IMR-90 (cell line): ENCODE results near the gene RGS10. TPM values are rescaled to one million over a fixed set of nuclear protein-coding genes. Genes with fewer than 3 reads are reported as not detected.

Source experiments
- ATAC-seq: fragments of 200-7000 bp; cut with Tn5 transposase; 2 replicates; pipeline ENCODE4 v1.9.1; 2020; ENCODE audit warnings: low read depth, mild to moderate bottlenecking, moderate library complexity
- BruUV-seq: library from RNA; stranded (reverse); fragments of 400-500 nt; replicated peaks from 2 replicates; lab custom pipeline; 2021; lab: Mats Ljungman, UMichigan
- CTCF ChIA-PET: fragments of 300-600 bp; formaldehyde crosslinking; extraction: SDS; loops from one replicate; lab custom pipeline; 2021; ENCODE audit warnings: antibody characterized with exemption; lab: Yijun Ruan, JAX
- POLR2A ChIA-PET: fragments of 300-600 bp; sonication (Branson Sonifier 250); formaldehyde crosslinking; loops from one replicate; lab custom pipeline; 2022; ENCODE audit warnings: antibody characterized with exemption; ENCODE audit not compliant: unreplicated experiment; lab: Charles Lee
- DNase-seq: peaks from one replicate; pipeline ENCODE4 v3.0.0; 2013
- H2AFZ ChIP-seq: replicated peaks from 2 replicates; pipeline ENCODE3; 2013; ENCODE audit warnings: low read length, mild to moderate bottlenecking; ENCODE audit not compliant: poor library complexity
- H2AK5ac ChIP-seq: 2 replicates; pipeline ENCODE4 v1.6.1; 2013; ENCODE audit warnings: low read depth, low read length, inconsistent platforms
- H2AK9ac ChIP-seq: replicated peaks from 2 replicates; pipeline ENCODE3; 2013; ENCODE audit warnings: mild to moderate bottlenecking, low read depth, low read length, moderate library complexity; ENCODE audit not compliant: poor library complexity
- H2BK120ac ChIP-seq: 2 replicates; pipeline ENCODE4 v1.6.1; 2013; ENCODE audit warnings: low read depth, low read length, inconsistent platforms
- H2BK15ac ChIP-seq: 3 replicates; pipeline ENCODE4 v1.6.1; 2013; ENCODE audit warnings: low read depth, low read length, inconsistent platforms
- H2BK20ac ChIP-seq: 2 replicates; pipeline ENCODE4 v1.6.1; 2013; ENCODE audit warnings: low read depth, mild to moderate bottlenecking, inconsistent platforms, low read length, moderate library complexity
- H2BK5ac ChIP-seq: 2 replicates; pipeline ENCODE4 v1.6.1; 2013; ENCODE audit warnings: mild to moderate bottlenecking, low read depth, low read length, inconsistent platforms; ENCODE audit not compliant: poor library complexity, severe bottlenecking
- H3K14ac ChIP-seq: replicated peaks from 2 replicates; pipeline ENCODE4 v1.6.1; 2013; ENCODE audit warnings: low read depth, low read length, inconsistent platforms
- H3K18ac ChIP-seq: 2 replicates; pipeline ENCODE4 v1.6.1; 2013; ENCODE audit warnings: low read depth, low read length, control low read depth
- H3K23ac ChIP-seq: 2 replicates; pipeline ENCODE4 v1.6.1; 2013; ENCODE audit warnings: low read depth, low read length, inconsistent platforms
- H3K27ac ChIP-seq: 2 replicates; pipeline ENCODE4 v1.5.1; 2013; ENCODE audit warnings: mild to moderate bottlenecking, control low read depth, low read length; ENCODE audit not compliant: insufficient read depth
- H3K27me3 ChIP-seq: 2 replicates; pipeline ENCODE4 v1.6.1; 2013; ENCODE audit warnings: low read length; ENCODE audit not compliant: control insufficient read depth, insufficient read depth
- H3K36me3 ChIP-seq: 2 replicates; pipeline ENCODE4 v1.6.1; 2013; ENCODE audit warnings: low read length, mixed read lengths; ENCODE audit not compliant: control insufficient read depth, insufficient read depth
- H3K4ac ChIP-seq: 2 replicates; pipeline ENCODE4 v1.6.1; 2013; ENCODE audit warnings: low read depth, low read length, inconsistent platforms
- H3K4me1 ChIP-seq: 2 replicates; pipeline ENCODE4 v1.6.1; 2013; ENCODE audit warnings: low read length, mixed read lengths; ENCODE audit not compliant: control insufficient read depth, insufficient read depth
- H3K4me2 ChIP-seq: 2 replicates; pipeline ENCODE4 v1.6.1; 2013; ENCODE audit warnings: low read depth, mild to moderate bottlenecking, control low read depth, low read length, moderate library complexity
- H3K4me3 ChIP-seq: 2 replicates; pipeline ENCODE4 v1.5.1; 2013; ENCODE audit warnings: low read depth, mild to moderate bottlenecking, control low read depth, low read length, moderate library complexity; ENCODE audit not compliant: insufficient read depth
- H3K56ac ChIP-seq: 2 replicates; pipeline ENCODE4 v1.6.1; 2013; ENCODE audit warnings: low read length, inconsistent platforms; ENCODE audit not compliant: insufficient read depth; ENCODE audit errors: extremely low read depth
- H3K79me1 ChIP-seq, 2 experiments: 2 replicates each; pipeline ENCODE4 v1.6.1; 2013; ENCODE audit warnings: low read length in 2 of 2, inconsistent platforms in 1 of 2, low read depth in 1 of 2
- H3K9ac ChIP-seq: 2 replicates; pipeline ENCODE4 v1.6.1; 2013; ENCODE audit warnings: low read depth, low read length, control low read depth
- H3K9me1 ChIP-seq: 2 replicates; pipeline ENCODE4 v1.6.1; 2013; ENCODE audit warnings: low read length, inconsistent platforms; ENCODE audit not compliant: insufficient read depth
- H3K9me3 ChIP-seq: 2 replicates; pipeline ENCODE4 v1.6.1; 2013; ENCODE audit warnings: low read length; ENCODE audit not compliant: control insufficient read depth, insufficient read depth
- H4K20me1 ChIP-seq: 2 replicates; pipeline ENCODE4 v1.6.1; 2013; ENCODE audit warnings: low read length, inconsistent platforms; ENCODE audit not compliant: insufficient read depth
- H4K5ac ChIP-seq: 2 replicates; pipeline ENCODE4 v1.6.1; 2013; ENCODE audit warnings: mild to moderate bottlenecking, low read depth, low read length, control low read depth
- H4K8ac ChIP-seq, 2 experiments: 2 replicates each; pipeline ENCODE4 v1.6.1; 2013; ENCODE audit warnings: low read depth in 2 of 2, low read length in 2 of 2, control low read depth in 1 of 2, inconsistent platforms in 1 of 2
- H4K91ac ChIP-seq: 2 replicates; pipeline ENCODE4 v1.6.1; 2013; ENCODE audit warnings: low read depth, low read length, inconsistent platforms; ENCODE audit not compliant: insufficient read depth
- CEBPB ChIP-seq: IDR thresholded peaks from 2 replicates; pipeline ENCODE4 v1.6.1; 2012; ENCODE audit warnings: low read depth, low read length, improper control_type of control experiment
- CHD1 ChIP-seq: IDR thresholded peaks from 2 replicates; pipeline ENCODE4 v1.6.1; 2012; ENCODE audit warnings: low read depth, low read length, improper control_type of control experiment
- WGBS, 2 experiments: methylation state at CpG; one replicate each; pipeline versions ENCODE4 v1.1.5 to v1.1.7; 2013; ENCODE audit warnings: missing lambda C conversion rate in 2 of 2; ENCODE audit not compliant: insufficient read length in 1 of 2; ENCODE audit errors: extremely low coverage in 2 of 2; 5-methylcytosine and 5-hydroxymethylcytosine counted together
- dilution Hi-C: fragments of 300-500 bp; cut with HindIII; formaldehyde crosslinking; loops from one replicate; pipeline ENCODE4 v1.14.3; 2018; ENCODE audit warnings: low sequenced_read_pairs; ENCODE audit not compliant: unreplicated experiment
- in situ Hi-C: fragments of 300-500 bp; cut with MboI; formaldehyde crosslinking; loops from 3 replicates; pipeline ENCODE4 v1.14.3; 2019; ENCODE audit warnings: low sequenced_read_pairs, inconsistent platforms, mixed read lengths
- intact Hi-C: fragments of 100-400 bp; cut with micrococcal nuclease; formaldehyde crosslinking; loops from 2 replicates; pipeline ENCODE4 v1.10.0; 2022
- polyA plus RNA-seq, 3 experiments: library from polyadenylated mRNA; depleted of rRNA; stranded (reverse); fragments of >200 nt; gene quantifications; 2 replicates each; pipeline ENCODE4 v1.2.3, GENCODE V29; 2012; ENCODE audit warnings: low replicate concordance in 1 of 3
- total RNA-seq: library from RNA; depleted of rRNA; stranded (reverse); fragments of >200 nt; gene quantifications from 2 replicates; pipeline ENCODE4 v1.2.3, GENCODE V29; 2012

Gene RGS10
- total and polyA plus RNA-seq, 2 of the 4 experiments (the other 2 are of a cell fraction), result 35.3 to 89.7 TPM

GRCh38 chr10:119522747-119523426, 19.6 kb downstream of the RGS10 start:
- TF ChIP-seq CHD1 (no peak), CEBPB (0 out of 2 replicates have a peak, but pooled peaks have one; percentile 3)
- H2AK5ac ChIP-seq, result peak overlapping the region; percentile 84
- H4K5ac ChIP-seq, result no peak overlapping the region
- H2AK9ac ChIP-seq, result no peak overlapping the region
- H3K4me2 ChIP-seq, result no peak overlapping the region
- intact Hi-C loops (no loop called here), in situ Hi-C loops (no loop called here), dilution Hi-C loops (no loop called here)
- H3K14ac ChIP-seq, result 0 out of 2 replicates have a peak overlapping the region, but pooled peaks have one; percentile 43
- CTCF ChIA-PET, result interaction anchor here (0.6 kb wide), 1 partner anchor 51 kb away, joined by 3 read pairs; no protein-coding TSS in a partner anchor
- peaks cover 44% of the 10 kb centered on the region for H3K36me3 ChIP-seq
- H2BK15ac ChIP-seq, result peak overlapping the region; percentile 67; the same call in 2 of the 3 replicates
- no peak overlapping the region for H3K9ac ChIP-seq
- H3K9me3 ChIP-seq, result no peaks in the 10 kb centered on the region
- peaks cover 15% of the 10 kb centered on the region; the same call in 1 of the 2 replicates for H4K20me1 ChIP-seq
- peak overlapping the region; percentile 27; the same call in 1 of the 2 replicates for H3K27ac ChIP-seq
- peaks cover 24 to 83% of the 10 kb centered on the region in 2 experiments for H3K79me1 ChIP-seq
- H2BK120ac ChIP-seq, result peak overlapping the region; percentile 14
- H3K27me3 ChIP-seq, result no peaks in the 10 kb centered on the region
- H3K4ac ChIP-seq, result peak overlapping the region; percentile 67
- H3K23ac ChIP-seq, result no peak overlapping the region; the same call in 1 of the 2 replicates
- peak overlapping the region; percentile 73 for H4K91ac ChIP-seq
- H2BK20ac ChIP-seq, result peak overlapping the region; percentile 7
- no peak overlapping the region for H3K4me3 ChIP-seq
- no peak overlapping the region for H2AFZ ChIP-seq
- DNase-seq, result no peak
- 0 out of 2 replicates have a peak overlapping the region, but pooled peaks have one; percentile 19 for H3K18ac ChIP-seq
- BruUV-seq, result no TSS peak
- ATAC-seq, result no peak
- peaks cover 26% of the 10 kb centered on the region for H3K4me1 ChIP-seq
- peaks cover 45% of the 10 kb centered on the region for H3K9me1 ChIP-seq
- no peak overlapping the region for H3K56ac ChIP-seq
- 92% methylated on average over 7 of the region's 11 CpGs; no CpG with 5 or more reads in 1 of the 2 experiments for WGBS, 2 experiments
- POLR2A ChIA-PET, result interaction anchor here (0.5 kb wide), 1 partner anchor 787 kb away, joined by 3 read pairs; no protein-coding TSS in a partner anchor
- peak overlapping the region in 1 of 2 experiments; percentile 2; a peak in 1 of 4 replicates for H4K8ac ChIP-seq
- H2BK5ac ChIP-seq, result no peak overlapping the region
